HCT116 (cell line): ENCODE measurements around the gene C14orf180. TPM values are rescaled to one million over a fixed set of nuclear protein-coding genes. Genes with fewer than 3 reads are reported as not detected.

ENCODE experiments used
- ATAC-seq: fragments of 200-7000 bp; cut with Tn5 transposase; 2 replicates; pipeline ENCODE4 v1.9.1; 2020; ENCODE audit warnings: mild to moderate bottlenecking, moderate library complexity
- BruUV-seq: library from RNA; stranded (reverse); fragments of 400-500 nt; replicated peaks from 2 replicates; lab custom pipeline; 2021; lab: Mats Ljungman, UMichigan
- CTCF ChIA-PET: fragments of 300-600 bp; sonication (Branson Sonifier 250); formaldehyde crosslinking; loops from one replicate; lab custom pipeline; 2021; ENCODE audit warnings: antibody characterized with exemption; lab: Charles Lee
- POLR2A ChIA-PET: fragments of 300-600, 350-600 bp; sonication (Branson Sonifier 250); formaldehyde crosslinking; loops from one replicate; lab custom pipeline; 2021; ENCODE audit warnings: antibody characterized with exemption; lab: Charles Lee
- RAD21 ChIA-PET, 2 experiments: fragments of 300-600 bp; sonication (Branson Sonifier 250); formaldehyde crosslinking; loops; one replicate each; lab custom pipeline; 2023; ENCODE audit warnings: low total read pairs in 2 of 2; ENCODE audit not compliant: uncharacterized antibody in 2 of 2, unreplicated experiment in 2 of 2, low non-redundant PET in 1 of 2; lab: Charles Lee
- DNase-seq: peaks from one replicate; pipeline ENCODE4 v3.0.0-alpha.2; 2010; ENCODE audit warnings: low read depth, low spot score
- H2AFZ ChIP-seq: fragments of 200-600 bp; shearing (Covaris generic), sonication (generic); 2 replicates; pipeline ENCODE4 v1.6.1; 2017; ENCODE audit warnings: low read depth, mixed run types, mixed read lengths, antibody characterized with exemption, low read length; ENCODE audit not compliant: poor library complexity, severe bottlenecking
- H3K27ac ChIP-seq: 2 replicates; pipeline ENCODE4 v1.5.1; 2012; ENCODE audit warnings: low read depth, low read length
- H3K27me3 ChIP-seq: fragments of 200-600 bp; sonication (generic); 2 replicates; pipeline ENCODE4 v1.6.1; 2016; ENCODE audit warnings: mixed run types, low read length, mixed read lengths; ENCODE audit not compliant: insufficient read depth
- H3K36me3 ChIP-seq, 2 experiments: fragments of 200-500 bp in 1 of 2; fragments of 200-600 bp in 1 of 2; sonication (Bioruptor generic) in 1 of 2; sonication (generic) in 1 of 2; 2 replicates each; pipeline versions ENCODE4 v1.5.1 to v1.6.1; 2014 to 2016; ENCODE audit warnings: low read length in 2 of 2, inconsistent platforms in 1 of 2, mixed read lengths in 1 of 2, mixed run types in 1 of 2; ENCODE audit not compliant: insufficient read depth in 2 of 2, control insufficient read depth in 1 of 2
- H3K4me1 ChIP-seq, 2 experiments: fragments of 200-600 bp in 1 of 2; sonication (generic) in 1 of 2; 2 replicates each; pipeline versions ENCODE4 v1.5.1 to v1.6.1; 2012 to 2017; ENCODE audit warnings: low read length in 2 of 2, inconsistent platforms in 1 of 2, mild to moderate bottlenecking in 1 of 2, mixed read lengths in 1 of 2, mixed run types in 1 of 2, moderate library complexity in 1 of 2; ENCODE audit not compliant: insufficient read depth in 2 of 2, control insufficient read depth in 1 of 2
- H3K4me2 ChIP-seq: fragments of 200-600 bp; sonication (generic); 2 replicates; pipeline ENCODE4 v1.6.1; 2017; ENCODE audit warnings: mixed run types, low read length, mixed read lengths
- H3K4me3 ChIP-seq, 2 experiments: fragments of 200-600 bp in 1 of 2; sonication (generic) in 1 of 2; replicated peaks in 1 of 2; 2 replicates each; pipeline ENCODE4 v1.5.1; 2011 to 2016; ENCODE audit warnings: low read length in 2 of 2, control low read depth in 1 of 2, low read depth in 1 of 2, mild to moderate bottlenecking in 1 of 2, mixed read lengths in 1 of 2, mixed run types in 1 of 2
- H3K79me2 ChIP-seq: fragments of 200-600 bp; sonication (generic); 2 replicates; pipeline ENCODE4 v1.6.1; 2017; ENCODE audit warnings: mild to moderate bottlenecking, mixed run types, low read length, moderate library complexity, mixed read lengths; ENCODE audit not compliant: insufficient read depth
- H3K9ac ChIP-seq: fragments of 200-600 bp; sonication (generic); 2 replicates; pipeline ENCODE4 v1.6.1; 2016; ENCODE audit warnings: low read length, mixed read lengths
- H3K9me2 ChIP-seq: fragments of 200-600 bp; sonication (generic), shearing (Covaris generic); 2 replicates; pipeline ENCODE4 v1.6.1; 2017; ENCODE audit warnings: mixed run types, mild to moderate bottlenecking, moderate library complexity; ENCODE audit not compliant: insufficient read depth
- H3K9me3 ChIP-seq, 2 experiments: fragments of 200-500 bp in 1 of 2; fragments of 200-600 bp in 1 of 2; sonication (Bioruptor generic) in 1 of 2; sonication (generic) in 1 of 2; 2 replicates each; pipeline ENCODE4 v1.6.1; 2014 to 2017; ENCODE audit warnings: low read length in 2 of 2, mixed read lengths in 2 of 2, inconsistent platforms in 1 of 2, low read depth in 1 of 2, mild to moderate bottlenecking in 1 of 2, mixed run types in 1 of 2, moderate library complexity in 1 of 2; ENCODE audit not compliant: control insufficient read depth in 1 of 2, insufficient read depth in 1 of 2
- H4K20me1 ChIP-seq: fragments of 200-600 bp; sonication (generic), shearing (Covaris generic); 2 replicates; pipeline ENCODE4 v1.6.1; 2017; ENCODE audit warnings: mixed run types, mild to moderate bottlenecking, moderate library complexity; ENCODE audit not compliant: insufficient read depth
- CBX3 ChIP-seq: IDR thresholded peaks from 2 replicates; pipeline ENCODE4 v1.6.1; 2012; ENCODE audit warnings: low read depth
- EGR1 ChIP-seq: IDR thresholded peaks from 2 replicates; pipeline ENCODE4 v1.6.1; 2012; ENCODE audit warnings: low read depth
- ELF1 ChIP-seq: IDR thresholded peaks from 2 replicates; pipeline ENCODE4 v1.6.1; 2012; ENCODE audit warnings: low read depth, borderline replicate concordance
- EZH2 ChIP-seq: fragments of 200-600 bp; sonication (generic); IDR thresholded peaks from 2 replicates; pipeline ENCODE4 v1.6.1; 2017; ENCODE audit warnings: antibody characterized with exemption, mixed run types
- MAX ChIP-seq: IDR thresholded peaks from 2 replicates; pipeline ENCODE4 v1.6.1; 2012
- POLR2AphosphoS5 ChIP-seq: IDR thresholded peaks from 2 replicates; pipeline ENCODE4 v1.6.1; 2011; ENCODE audit warnings: mild to moderate bottlenecking, low read depth, low read length, moderate library complexity
- RAD21 ChIP-seq: IDR thresholded peaks from 2 replicates; pipeline ENCODE4 v1.6.1; 2012; ENCODE audit warnings: low read depth, mild to moderate bottlenecking
- SIN3A ChIP-seq: IDR thresholded peaks from 2 replicates; pipeline ENCODE4 v1.6.1; 2012; ENCODE audit warnings: low read depth
- SP1 ChIP-seq: IDR thresholded peaks from 2 replicates; pipeline ENCODE4 v1.6.1; 2012; ENCODE audit warnings: low read depth
- SRF ChIP-seq: IDR thresholded peaks from 2 replicates; pipeline ENCODE4 v1.6.1; 2012; ENCODE audit warnings: low read depth
- TCF7L2 ChIP-seq: IDR thresholded peaks from 2 replicates; pipeline ENCODE4 v1.7.0; 2011; ENCODE audit warnings: borderline replicate concordance, inconsistent platforms; ENCODE audit not compliant: insufficient read depth, insufficient read length; ENCODE audit errors: extremely low read depth
- YY1 ChIP-seq: IDR thresholded peaks from 2 replicates; pipeline ENCODE4 v1.6.1; 2011; ENCODE audit warnings: low read length, low read depth, moderate library complexity, mild to moderate bottlenecking; ENCODE audit not compliant: insufficient replicate concordance; ENCODE audit errors: extremely low read depth
- ZFX ChIP-seq: fragments of 450-650 bp; IDR thresholded peaks from 2 replicates; pipeline ENCODE4 v1.6.1; 2017
- ZNF274 ChIP-seq: fragments of 200-500 bp; sonication (Bioruptor generic); IDR thresholded peaks from 2 replicates; pipeline ENCODE4 v1.6.1; 2014; ENCODE audit warnings: mild to moderate bottlenecking, low read depth, low read length, inconsistent platforms
- intact Hi-C: fragments of 100-400 bp; cut with micrococcal nuclease; formaldehyde crosslinking; loops from 2 replicates; pipeline ENCODE4 v1.10.0; 2022
- total RNA-seq: library from RNA; stranded (reverse); gene quantifications from one replicate; pipeline ENCODE4 v1.2.1, GENCODE V29; 2021; ENCODE audit not compliant: unreplicated experiment
- TF ChIP-seq, protein P1 (sequence below): IDR thresholded peaks from 2 replicates; pipeline ENCODE4 v1.6.1; 2012; ENCODE audit warnings: low read depth

The C14orf180 gene
- total RNA-seq, 1 experiment from 2014 or later, result not detected

DNA sequence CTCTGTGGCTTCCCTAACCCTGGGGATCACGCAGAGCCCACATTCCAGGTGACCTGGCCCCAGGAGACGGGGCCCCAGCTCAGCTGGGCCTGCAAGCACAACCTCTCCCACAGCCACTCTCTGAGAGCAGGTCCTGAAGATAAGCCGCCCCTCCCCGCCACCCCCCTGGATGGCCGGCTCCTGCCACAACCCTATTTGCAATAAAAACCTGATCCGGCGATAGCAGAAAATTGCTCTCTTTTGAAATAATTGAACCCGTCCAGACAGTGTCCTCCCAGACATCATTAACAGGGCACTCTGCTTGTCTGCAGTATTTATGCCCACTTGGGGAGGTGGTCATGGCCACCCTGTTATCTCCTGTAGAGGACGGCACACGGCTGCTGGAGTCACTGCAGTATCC is 5.0 kb downstream of the C14orf180 start (continued):
- TF ChIP-seq, protein P1, sequence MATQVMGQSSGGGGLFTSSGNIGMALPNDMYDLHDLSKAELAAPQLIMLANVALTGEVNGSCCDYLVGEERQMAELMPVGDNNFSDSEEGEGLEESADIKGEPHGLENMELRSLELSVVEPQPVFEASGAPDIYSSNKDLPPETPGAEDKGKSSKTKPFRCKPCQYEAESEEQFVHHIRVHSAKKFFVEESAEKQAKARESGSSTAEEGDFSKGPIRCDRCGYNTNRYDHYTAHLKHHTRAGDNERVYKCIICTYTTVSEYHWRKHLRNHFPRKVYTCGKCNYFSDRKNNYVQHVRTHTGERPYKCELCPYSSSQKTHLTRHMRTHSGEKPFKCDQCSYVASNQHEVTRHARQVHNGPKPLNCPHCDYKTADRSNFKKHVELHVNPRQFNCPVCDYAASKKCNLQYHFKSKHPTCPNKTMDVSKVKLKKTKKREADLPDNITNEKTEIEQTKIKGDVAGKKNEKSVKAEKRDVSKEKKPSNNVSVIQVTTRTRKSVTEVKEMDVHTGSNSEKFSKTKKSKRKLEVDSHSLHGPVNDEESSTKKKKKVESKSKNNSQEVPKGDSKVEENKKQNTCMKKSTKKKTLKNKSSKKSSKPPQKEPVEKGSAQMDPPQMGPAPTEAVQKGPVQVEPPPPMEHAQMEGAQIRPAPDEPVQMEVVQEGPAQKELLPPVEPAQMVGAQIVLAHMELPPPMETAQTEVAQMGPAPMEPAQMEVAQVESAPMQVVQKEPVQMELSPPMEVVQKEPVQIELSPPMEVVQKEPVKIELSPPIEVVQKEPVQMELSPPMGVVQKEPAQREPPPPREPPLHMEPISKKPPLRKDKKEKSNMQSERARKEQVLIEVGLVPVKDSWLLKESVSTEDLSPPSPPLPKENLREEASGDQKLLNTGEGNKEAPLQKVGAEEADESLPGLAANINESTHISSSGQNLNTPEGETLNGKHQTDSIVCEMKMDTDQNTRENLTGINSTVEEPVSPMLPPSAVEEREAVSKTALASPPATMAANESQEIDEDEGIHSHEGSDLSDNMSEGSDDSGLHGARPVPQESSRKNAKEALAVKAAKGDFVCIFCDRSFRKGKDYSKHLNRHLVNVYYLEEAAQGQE, result no peak
- TF ChIP-seq ZNF274 (no peak), ELF1 (no peak), MAX (no peak), POLR2AphosphoS5 (no peak), SRF (no peak), EZH2 (no peak), TCF7L2 (no peak)

DNA sequence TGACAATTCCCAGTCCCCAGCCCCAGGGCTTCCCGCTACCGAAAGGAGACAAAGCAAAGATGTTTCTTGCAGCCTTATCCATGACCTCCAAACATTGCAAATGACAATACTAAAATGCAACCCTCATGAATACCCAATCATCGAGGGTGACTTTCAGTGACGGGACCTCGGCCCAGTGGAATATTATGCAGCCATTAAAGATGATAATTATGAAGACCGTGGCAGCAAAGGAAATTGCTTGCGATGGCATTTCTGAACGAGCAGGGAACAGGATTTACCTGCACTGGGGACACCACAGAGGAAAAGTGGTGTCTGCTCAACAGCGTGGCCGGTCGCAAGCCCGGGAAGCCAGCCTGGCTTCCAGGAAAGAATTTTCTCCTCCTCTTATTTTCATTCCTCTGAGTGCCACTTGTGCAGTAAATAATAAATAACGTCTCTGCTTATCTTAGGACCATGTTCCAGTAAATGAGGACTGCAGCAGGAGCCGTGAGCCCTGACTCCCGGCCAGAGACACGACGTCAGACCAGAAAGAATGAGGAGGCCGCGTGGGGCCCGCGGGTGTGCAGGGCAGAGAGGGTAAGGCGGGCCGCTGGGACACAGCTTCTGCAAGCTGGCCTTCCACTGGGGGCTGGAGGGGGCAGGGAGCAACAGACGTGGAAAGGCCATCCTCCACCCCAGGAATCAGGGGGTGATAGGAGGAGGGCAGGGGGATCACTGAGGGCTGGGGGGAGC is 6.6 kb downstream of the C14orf180 start:
- ChIA-PET CTCF (no interaction called here), RAD21 (no interaction called here), POLR2A (no interaction called here)
- Histone ChIP-seq H3K27me3 (no peaks in the 10 kb centered on the region), H3K4me3 (no peak overlapping the region), H2AFZ (no peak overlapping the region), H3K9ac (no peak overlapping the region), H3K4me1 (no peaks in the 10 kb centered on the region), H3K9me3 (no peaks in the 10 kb centered on the region), H4K20me1 (no peaks in the 10 kb centered on the region), H3K9me2 (no peaks in the 10 kb centered on the region), H3K27ac (no peak overlapping the region), H3K4me2 (no peak overlapping the region), H3K79me2 (no peaks in the 10 kb centered on the region), H3K36me3 (no peaks in the 10 kb centered on the region)
- intact Hi-C loops, result no loop called here
- ATAC-seq (no peak), DNase-seq (no peak)
- TF ChIP-seq CBX3 (no peak), ZFX (no peak), SP1 (no peak), ZNF274 (no peak), MAX (no peak), EGR1 (no peak), SIN3A (no peak), YY1 (no peak), SRF (no peak), ELF1 (no peak), RAD21 (no peak), TCF7L2 (no peak)
- no TSS peak for BruUV-seq
